Body of pancreas (tissue), 4 donors: ENCODE results near the gene PHC3.

ENCODE experiments used
- CTCF ChIP-seq, 7 experiments: fragments of 450-650 bp in 4 of 7; fragments of 200-600 bp in 3 of 7; sonication (generic) in 3 of 7; IDR thresholded peaks; one replicate each; pipeline ENCODE4 v1.5.1; 2016 to 2019; ENCODE audit warnings: antibody characterized with exemption in 7 of 7
- POLR2A ChIP-seq, 3 donors: fragments of 450-650 bp; IDR thresholded peaks; one replicate each; pipeline ENCODE4 v1.6.1; 2016; ENCODE audit warnings: antibody characterized with exemption in 3 of 3, mild to moderate bottlenecking in 2 of 3

DNA sequence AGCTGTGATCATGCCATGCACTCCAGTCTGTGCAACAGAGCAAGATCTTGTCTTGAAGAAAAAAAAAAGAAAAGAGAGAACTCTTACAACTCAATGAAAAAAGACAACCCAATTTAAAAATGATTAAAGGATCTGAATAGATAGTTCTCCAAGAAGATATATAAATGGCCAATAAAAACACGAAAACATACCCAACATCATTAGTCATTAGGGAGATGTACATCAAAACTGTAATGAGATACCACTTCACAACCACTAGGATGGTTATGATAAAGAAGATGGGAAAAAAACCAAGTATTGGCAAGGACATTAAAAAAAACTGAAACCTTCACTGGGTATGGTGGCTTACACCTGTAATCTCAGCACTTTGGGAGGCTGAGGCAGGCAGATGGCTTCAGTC lies 38.3 kb upstream of the PHC3 start:
- TF ChIP-seq CTCF (IDR thresholded peaks at IDR 0.05) (no peak), POLR2A (IDR thresholded peaks at IDR 0.05) (no peak)
